Hepatocyte (in vitro differentiated cells): ENCODE data around the gene SLC38A1.

Experiments
- CTCF ChIP-seq: fragments of 200-600 bp; sonication (generic); IDR thresholded peaks from 2 replicates; pipeline ENCODE4 v1.5.1; 2016; ENCODE audit warnings: antibody characterized with exemption, mild to moderate bottlenecking; ENCODE audit not compliant: poor library complexity
- EZH2 ChIP-seq: fragments of 200-600 bp; sonication (generic); IDR thresholded peaks from 2 replicates; pipeline ENCODE4 v1.6.1; 2016; ENCODE audit warnings: antibody characterized with exemption, mild to moderate bottlenecking, borderline replicate concordance
- EZH2phosphoT487 ChIP-seq: fragments of 200-600 bp; sonication (generic); IDR thresholded peaks from one replicate; pipeline ENCODE4 v1.6.1; 2018; ENCODE audit warnings: antibody characterized with exemption, mild to moderate bottlenecking, low read depth, moderate library complexity; ENCODE audit not compliant: unreplicated experiment, severe bottlenecking

- TF ChIP-seq CTCF (no peak), EZH2 (no peak), EZH2phosphoT487 (no peak)
Measured at GRCh38 chr12:46227616-46228015, 41.2 kb downstream of the SLC38A1 start.
